NCI-H524 treated with DMSO at 0.1 percent for 48 hours (cell line): ENCODE results near the gene PODXL2.

Experiments
- DNase-seq: peaks from one replicate; lab custom pipeline; 2025; lab: John Stamatoyannopoulos, UW

PODXL2 gene

GRCh38 chr3:127690106-127690505, 61.1 kb downstream of the PODXL2 start:
- no peak for DNase-seq

DNA sequence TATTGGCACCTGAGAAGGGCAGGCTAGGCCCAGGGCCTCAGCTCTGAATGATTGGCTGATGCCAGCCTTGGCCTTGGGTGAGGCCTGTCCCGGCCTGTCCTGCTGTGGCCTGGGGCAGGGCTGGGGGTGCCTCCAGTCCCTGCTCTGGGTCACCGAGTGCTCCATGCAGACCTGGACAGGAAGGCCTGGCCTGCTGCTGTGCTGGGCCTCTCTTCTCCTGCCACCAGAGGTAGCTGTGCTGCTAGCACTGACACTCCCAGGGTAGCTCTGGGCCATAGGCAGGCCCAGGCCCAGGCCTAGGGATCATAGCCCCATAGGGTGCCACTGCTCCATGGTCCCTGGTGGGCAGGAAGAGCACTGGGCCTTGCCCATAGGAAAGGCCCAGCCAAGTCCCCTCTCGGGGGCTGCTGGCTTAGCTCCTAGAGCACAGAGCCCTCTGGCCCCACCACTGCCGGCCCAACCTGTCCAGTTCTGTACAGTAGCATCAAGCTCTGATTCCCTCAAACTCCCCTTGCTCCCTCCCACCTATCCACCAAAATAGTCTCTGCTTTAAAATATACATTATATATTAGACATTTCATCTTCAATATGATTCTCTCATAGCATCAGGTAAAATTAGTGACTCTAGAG, 62.0 kb downstream of the PODXL2 start:
- DNase-seq: peak; percentile 29

DNA sequence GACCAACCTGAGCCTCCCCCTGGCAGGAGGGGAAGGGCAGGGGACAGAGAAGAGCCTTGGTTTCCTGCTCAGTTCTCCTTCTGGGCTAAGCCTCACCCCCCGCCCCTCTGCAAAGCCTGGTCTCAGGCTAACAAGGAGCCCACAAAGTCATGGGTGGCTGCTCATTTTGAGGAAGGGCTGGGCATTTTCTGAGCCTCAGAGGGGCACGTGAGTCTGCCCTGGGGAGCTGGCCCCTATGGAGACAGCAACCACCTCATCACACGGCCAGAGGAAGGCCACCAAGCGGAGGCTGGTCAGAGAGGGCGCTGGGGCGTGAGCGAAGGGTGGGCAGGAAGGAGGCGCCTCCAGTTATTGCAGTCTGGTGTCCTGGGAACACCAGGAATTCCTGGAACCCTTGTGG, 62.5 kb downstream of the PODXL2 start:
- no peak for DNase-seq

DNA sequence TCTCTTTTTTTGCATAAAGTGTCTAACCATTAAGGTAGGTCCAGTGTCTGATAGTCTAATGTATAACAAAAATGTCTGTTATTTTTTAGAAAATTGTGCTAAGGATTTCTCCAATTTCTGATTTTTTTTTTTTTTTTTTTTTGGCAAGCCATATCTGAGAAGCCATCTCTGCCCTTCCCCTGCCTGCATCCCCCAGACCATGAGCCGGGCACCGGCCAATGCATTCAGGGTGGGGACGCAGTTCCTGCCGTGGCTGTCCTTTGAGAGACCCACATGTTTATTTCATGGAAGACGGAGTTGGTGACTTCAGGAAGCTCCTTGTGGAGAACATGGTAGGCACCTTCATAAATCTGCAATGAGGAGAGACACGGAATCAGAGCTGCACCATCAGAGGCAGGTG, 63.0 kb downstream of the PODXL2 start:
- no peak for DNase-seq

DNA sequence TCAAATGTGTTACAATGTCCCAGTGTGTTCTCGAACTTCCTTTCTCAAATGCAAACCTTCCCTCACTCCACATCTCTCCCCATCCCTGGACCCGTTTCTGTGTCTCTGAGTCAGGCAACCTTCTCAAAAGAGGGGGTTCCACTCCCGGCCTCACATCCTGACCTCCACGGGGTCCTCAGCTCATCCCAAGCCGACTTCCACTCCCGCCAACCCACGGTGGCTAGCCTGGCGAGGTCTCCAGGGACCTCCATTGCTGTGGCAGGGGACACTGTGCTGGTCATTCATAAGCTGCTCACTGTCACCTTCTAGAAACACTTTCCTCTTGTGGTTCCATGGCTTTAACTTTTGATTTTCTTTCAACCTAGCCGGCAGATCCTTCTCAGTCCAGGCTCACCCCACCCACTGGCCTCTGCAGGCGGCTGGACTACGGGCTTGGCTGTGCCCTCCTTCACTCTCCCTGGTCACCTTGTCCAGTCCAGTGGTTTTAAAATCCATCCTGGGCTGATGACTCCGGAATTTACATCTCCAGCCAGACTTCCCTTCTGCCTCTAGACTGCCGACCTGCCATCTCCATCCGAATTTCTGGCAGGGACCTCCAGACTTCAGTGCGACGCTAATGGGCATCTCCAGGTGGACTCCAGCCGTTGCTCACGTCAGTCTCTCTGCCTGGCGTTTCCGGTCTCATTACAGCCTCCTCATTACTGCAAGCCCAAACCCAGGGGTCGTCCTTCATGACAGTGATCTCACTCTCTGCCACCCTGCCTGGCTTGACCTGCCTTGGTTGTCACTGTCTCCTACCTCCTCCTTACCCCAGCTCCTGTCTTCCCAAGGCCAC, 63.7 kb downstream of the PODXL2 start:
- DNase-seq: no peak

- DNase-seq: no peak
Observed at GRCh38 chr3:127693336-127693843, 64.4 kb downstream of the PODXL2 start.

DNA sequence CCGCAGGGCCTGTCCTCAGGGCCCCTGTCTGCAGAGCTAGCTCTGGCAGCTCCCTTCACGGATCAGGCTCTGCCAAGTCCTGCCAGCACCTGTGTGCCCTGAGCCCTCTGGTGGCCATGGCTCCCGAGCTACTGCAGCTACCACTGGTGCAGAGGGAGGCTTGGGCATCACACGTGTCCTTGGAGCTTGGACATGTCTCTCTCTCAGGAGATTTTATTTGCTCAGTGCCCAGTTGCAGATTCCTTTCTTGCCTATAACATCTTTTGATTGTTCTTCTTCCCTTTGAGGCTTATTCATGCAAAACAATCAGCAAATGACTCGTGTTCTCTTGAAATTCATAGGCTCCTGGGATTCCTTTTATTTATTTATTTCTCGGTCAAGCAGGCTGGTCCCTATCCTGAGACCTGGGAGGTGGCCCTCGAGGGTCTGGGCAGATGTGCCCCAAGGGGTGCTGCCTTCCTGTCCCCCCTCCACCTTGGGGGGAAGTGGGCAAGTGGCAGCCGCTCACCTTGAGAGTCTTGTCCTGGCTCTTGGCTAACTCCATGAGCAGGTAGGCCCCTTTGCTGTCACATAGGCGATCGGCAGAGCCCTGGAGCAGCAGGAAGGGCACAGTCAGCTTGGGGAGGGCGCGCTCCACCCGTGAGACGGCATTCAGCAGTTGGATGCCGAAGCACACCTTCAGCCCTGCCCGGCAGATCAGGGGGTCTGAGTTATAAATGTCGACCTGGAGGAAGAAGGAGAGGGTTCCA, 65.7 kb downstream of the PODXL2 start:
- peak; percentile 29 for DNase-seq

DNA sequence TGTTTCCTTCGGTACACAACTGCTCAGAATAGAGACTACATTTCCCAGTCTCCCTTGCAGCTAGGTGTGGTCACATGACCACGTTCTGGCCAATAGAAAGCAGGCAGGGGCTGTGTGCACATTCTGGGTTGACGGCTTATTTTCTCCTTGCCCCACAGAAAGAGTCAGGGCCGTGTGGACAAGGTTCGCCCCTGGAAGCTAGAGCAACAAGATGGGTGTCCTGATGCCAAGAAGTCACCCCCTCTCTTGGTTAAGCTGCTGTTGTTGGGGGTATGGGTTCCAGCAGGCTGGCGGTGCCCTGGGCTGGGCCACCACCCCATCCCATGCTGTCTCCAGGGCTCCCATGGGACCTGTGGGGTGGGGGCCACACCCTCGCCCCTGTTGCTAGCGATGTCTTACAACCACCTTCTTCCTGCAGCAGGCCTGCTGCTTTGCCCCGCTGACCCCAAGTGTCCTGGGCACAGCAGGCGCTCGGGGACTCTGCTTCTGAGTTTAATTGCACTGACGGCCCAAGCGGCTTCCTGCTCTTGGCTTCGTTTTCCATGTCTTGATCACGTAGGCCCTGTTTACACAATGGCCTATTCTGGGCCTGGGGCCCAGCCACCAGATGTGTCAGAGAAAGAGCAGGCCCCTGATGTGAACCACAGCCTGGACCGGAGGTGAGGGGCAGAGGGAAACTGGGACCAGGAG, 68.7 kb downstream of the PODXL2 start:
- peak; percentile 78 for DNase-seq

DNA sequence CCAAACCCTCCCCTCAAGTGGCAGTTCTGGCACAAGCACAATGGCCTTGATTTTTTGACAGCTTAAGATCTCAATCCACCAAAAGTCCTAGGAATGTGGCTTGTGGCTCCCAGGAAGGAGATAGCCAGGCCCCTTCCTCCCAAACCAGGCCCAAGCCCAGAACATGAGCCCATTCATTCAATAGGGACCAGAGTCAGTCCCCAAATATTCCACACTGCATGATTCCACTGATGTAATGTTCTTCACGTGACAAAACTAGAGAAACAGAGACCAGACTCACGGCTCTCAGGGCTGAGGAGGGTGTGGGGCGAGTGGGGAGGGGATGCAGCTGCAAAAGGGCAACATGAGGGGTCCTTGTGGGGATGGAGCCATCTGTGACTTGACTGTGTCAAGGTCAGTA, 69.3 kb downstream of the PODXL2 start:
- no peak for DNase-seq

DNA sequence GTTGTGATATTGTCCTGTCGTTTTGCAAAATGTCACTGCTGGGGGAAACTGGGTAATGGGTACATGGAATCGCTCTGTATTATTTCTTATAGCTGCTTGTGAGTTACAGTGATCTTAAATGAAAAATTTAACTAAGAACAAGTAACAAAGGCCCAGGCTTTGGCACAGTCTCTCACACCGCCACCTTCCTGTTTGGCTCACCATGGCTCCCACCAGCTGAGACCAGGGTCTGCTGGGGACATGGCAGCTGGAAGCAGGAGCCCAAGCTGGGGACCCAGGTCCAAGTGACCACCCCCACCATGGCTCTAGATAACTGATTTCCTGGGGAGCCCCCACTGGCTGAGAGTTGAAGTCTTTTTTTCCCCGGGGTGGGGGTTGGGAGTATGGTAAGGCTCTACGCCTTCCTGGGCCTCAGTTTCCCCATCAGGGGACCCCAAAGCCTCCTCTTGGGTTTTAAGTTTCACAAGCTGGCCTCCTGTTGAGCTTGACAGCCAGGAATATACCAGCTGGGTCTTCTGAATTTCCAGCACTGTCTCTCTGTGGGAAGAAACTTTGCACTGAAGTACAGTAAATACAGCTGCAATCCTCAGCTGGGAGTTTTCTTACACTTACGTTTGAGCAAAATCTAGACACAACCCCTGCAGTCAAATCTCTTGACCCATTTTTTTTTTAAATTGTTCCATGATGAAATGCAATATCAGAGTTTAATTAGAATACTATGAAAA, 69.9 kb downstream of the PODXL2 start:
- no peak for DNase-seq

- peak; percentile 100 for DNase-seq
Observed at GRCh38 chr3:127699416-127700300, 70.7 kb downstream of the PODXL2 start.

DNA sequence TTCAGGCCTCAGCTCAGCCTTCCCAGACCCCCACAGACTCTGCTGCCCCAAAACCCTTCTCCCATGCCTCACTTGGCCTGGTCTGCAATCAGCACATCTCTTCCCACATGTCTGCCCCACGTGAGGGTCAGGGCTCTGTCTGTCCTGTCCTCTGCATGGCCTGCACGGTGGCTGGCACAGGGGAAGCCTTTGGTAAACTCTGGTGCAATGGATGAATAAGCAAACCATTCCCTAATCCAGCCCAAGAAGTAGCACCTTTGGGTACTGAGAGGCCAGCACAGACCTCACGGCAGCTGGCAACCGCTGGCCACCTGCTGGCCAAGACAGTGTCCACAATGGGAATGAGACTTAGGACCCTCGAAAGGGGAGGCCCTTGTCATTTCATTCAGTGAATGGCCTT, 71.4 kb downstream of the PODXL2 start:
- no peak for DNase-seq

DNA sequence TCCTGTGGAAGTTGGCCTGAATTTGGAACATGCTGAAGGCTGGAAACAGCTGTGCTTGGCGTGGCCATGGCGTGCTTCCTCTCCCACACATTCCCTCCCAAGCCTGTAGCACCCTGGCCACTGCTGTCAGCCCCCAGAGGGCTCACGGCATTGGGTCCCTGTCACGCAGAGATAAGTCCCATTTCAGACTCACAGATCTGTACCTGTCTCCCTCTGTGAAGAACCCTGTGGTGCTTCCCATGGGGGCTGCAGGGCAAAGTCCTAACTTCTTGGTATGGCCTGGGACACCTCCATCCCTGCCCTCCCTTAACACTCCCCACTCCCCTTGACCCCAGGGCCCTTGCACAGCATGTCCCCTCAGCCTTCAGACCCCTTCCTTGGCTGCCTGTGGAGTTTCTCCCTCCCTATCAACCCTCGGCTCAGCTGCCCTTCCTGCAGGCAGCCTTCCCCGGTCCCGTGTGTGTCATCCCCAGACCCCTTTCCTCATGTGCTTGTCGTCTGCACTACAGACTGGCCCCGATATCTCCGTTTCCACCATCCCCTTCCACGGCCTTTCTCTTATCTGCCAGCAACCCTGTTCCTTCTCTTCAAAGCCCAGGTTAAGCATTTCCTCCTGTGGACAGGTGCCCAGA, 72.4 kb downstream of the PODXL2 start:
- no peak for DNase-seq

- DNase-seq: no peak
Observed at GRCh38 chr3:127702151-127702578, 73.2 kb downstream of the PODXL2 start.

DNA sequence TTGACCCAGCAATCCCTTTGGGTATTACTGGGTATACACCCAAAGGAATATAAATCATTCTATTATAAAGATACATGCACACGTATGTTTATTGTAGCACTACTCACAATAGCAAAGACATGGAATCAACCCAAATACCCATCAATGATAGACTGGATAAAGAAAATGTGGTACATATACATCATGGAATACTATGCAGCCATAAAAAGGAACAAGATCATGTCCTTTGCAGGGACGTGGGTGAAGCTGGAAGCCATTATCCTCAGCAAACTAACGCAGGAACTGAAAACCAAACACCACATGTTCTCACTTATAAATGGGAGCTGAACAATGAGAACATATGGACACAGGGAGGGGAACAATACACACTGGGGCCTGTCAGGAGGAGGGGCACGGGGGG, 75.9 kb downstream of the PODXL2 start:
- DNase-seq: peak; percentile 29

DNA sequence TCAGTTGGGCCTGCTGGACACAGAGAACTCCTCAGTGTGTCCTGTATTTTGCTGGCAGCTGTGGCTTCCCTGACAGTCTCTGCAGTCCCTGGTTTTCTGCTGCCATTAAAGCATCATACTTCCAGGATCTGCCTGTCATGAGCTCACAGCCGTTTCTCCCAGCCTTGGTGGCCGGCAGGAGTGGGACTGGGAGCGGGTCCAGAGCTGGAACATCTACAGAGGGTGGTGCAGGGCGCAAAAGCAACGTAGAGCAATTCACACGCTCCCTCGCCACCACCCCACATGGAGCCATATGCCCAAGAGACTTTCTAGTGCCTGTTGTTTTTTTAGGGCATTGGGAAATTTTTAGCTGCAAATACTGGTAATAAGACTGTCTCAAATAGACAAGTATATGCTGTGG, 77.3 kb downstream of the PODXL2 start:
- no peak for DNase-seq

DNA sequence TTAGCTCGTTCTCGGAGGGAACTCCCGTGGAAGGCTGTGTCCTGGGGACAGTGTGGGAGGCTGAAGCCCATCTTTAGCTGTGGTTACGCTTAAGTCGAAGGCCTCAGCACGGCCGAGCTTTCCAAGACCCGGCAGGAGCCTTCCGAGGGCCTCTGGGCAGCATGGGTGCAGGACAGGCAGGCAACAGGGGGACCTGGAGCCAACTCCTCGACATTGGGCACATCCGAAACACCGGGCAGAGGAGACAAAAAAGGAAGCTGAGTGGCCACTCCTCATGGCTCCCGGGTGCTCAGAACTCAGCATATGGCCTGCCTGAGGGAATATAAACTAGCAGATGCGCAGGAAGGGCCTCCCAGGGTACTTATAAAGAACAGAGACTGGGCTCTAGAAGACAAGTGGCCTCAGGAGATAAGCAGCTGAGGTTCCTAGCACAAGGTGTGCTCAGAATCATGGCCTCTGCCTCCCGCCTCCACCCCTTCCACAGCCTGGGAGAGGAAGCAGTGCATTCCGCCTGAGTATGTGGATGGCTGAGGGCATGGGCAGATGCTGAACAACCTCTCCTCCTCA, 77.9 kb downstream of the PODXL2 start:
- DNase-seq: peak; percentile 98

GRCh38 chr3:127707851-127708411, 78.9 kb downstream of the PODXL2 start:
- DNase-seq: no peak

DNA sequence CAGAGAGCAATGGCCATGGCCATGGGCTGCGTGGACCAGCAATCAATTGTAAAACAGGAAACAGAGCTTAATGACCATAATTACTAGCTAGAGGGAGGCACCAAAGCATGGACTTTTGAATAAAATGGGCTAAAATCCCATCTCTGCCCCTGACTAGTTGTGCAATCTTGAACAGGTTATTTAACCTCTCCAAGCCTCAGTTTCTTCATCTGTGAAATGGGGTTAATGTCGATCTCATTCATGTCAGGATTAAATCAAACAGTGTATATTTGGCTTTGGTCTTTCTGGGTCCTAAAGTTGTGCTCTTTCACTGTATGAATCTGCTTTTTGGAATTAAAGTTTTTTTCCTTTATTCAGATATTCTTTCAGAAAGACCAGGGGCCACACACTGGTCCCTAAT, 79.9 kb downstream of the PODXL2 start:
- DNase-seq: no peak
